ENCODE data around the gene RHCG.
A peak's percentile ranks its signal among the peaks of the same experiment; 100 is the strongest.

Gene RHCG

GRCh38 chr15:89443581-89443980 is 52.8 kb downstream of the RHCG start:
- H3K36me3 ChIP-seq (replicated peaks; ENCODE audit: insufficient read depth, low read length), result no peaks in the 10 kb centered on the region
- no peak overlapping the region for H2AFZ ChIP-seq (ENCODE audit: low read length)
- no peak overlapping the region for H3K9ac ChIP-seq (ENCODE audit: low read length)
- H4K20me1 ChIP-seq (ENCODE audit: insufficient read depth, low read length), result no peaks in the 10 kb centered on the region
- no peak overlapping the region for H3K4me3 ChIP-seq (ENCODE audit: low read length)
- no peaks in the 10 kb centered on the region for H3K27me3 ChIP-seq (replicated peaks; ENCODE audit: insufficient read depth, low read length)
- DNase-seq, result no peak
- no peak overlapping the region for H3K27ac ChIP-seq (ENCODE audit: low read length)
- H3K9me3 ChIP-seq (replicated peaks; ENCODE audit: insufficient read depth, low read length), result no peaks in the 10 kb centered on the region
- no peak overlapping the region for H3K4me2 ChIP-seq (ENCODE audit: low read depth, low read length)
- no peaks in the 10 kb centered on the region for H3K79me2 ChIP-seq (ENCODE audit: low read length)
- peaks cover 17% of the 10 kb centered on the region for H3K4me1 ChIP-seq (ENCODE audit: low read length)
- TF ChIP-seq EZH2phosphoT487 (IDR thresholded peaks at IDR 0.05; ENCODE audit: low read length), result no peak
- TF ChIP-seq EZH2 (optimal IDR thresholded peaks at IDR 0.05; ENCODE audit: low read depth, low read length), result no peak
- TF ChIP-seq CTCF (IDR thresholded peaks at IDR 0.05; ENCODE audit: low read length), result no peak
- no peaks in the 10 kb centered on the region; the same call in 1 of the 2 replicates for H3F3A ChIP-seq (ENCODE audit: insufficient read depth, low read length)
- no peaks in the 10 kb centered on the region for H3K9me2 ChIP-seq (replicated peaks; ENCODE audit: insufficient read depth, low read length)

- peak; percentile 57 for DNase-seq
- H3K4me3 ChIP-seq (ENCODE audit: low read length), result no peak overlapping the region
- no peaks in the 10 kb centered on the region; the same call in 1 of the 2 replicates for H3F3A ChIP-seq (ENCODE audit: insufficient read depth, low read length)
- no peak overlapping the region for H3K27ac ChIP-seq (ENCODE audit: low read length)
- TF ChIP-seq EZH2 (optimal IDR thresholded peaks at IDR 0.05; ENCODE audit: low read depth, low read length), result no peak
- TF ChIP-seq CTCF (IDR thresholded peaks at IDR 0.05; ENCODE audit: low read length), result peak; percentile 80
- TF ChIP-seq EZH2phosphoT487 (IDR thresholded peaks at IDR 0.05; ENCODE audit: low read length), result no peak
- peak overlapping the region; percentile 4; the same call in 1 of the 2 replicates for H2AFZ ChIP-seq (ENCODE audit: low read length)
- no peaks in the 10 kb centered on the region for H3K9me2 ChIP-seq (replicated peaks; ENCODE audit: insufficient read depth, low read length)
- no peaks in the 10 kb centered on the region for H3K79me2 ChIP-seq (ENCODE audit: low read length)
- no peaks in the 10 kb centered on the region for H4K20me1 ChIP-seq (ENCODE audit: insufficient read depth, low read length)
- H3K9me3 ChIP-seq (replicated peaks; ENCODE audit: insufficient read depth, low read length), result no peaks in the 10 kb centered on the region
- H3K4me1 ChIP-seq (ENCODE audit: low read length), result peaks cover 17% of the 10 kb centered on the region
- no peak overlapping the region for H3K9ac ChIP-seq (ENCODE audit: low read length)
- no peak overlapping the region for H3K4me2 ChIP-seq (ENCODE audit: low read depth, low read length)
- no peaks in the 10 kb centered on the region for H3K36me3 ChIP-seq (replicated peaks; ENCODE audit: insufficient read depth, low read length)
- no peaks in the 10 kb centered on the region for H3K27me3 ChIP-seq (replicated peaks; ENCODE audit: insufficient read depth, low read length)
Measured at GRCh38 chr15:89442671-89443307, 53.6 kb downstream of the RHCG start.

- Histone ChIP-seq H3K36me3 (replicated peaks; ENCODE audit: insufficient read depth, low read length) (no peaks in the 10 kb centered on the region), H3F3A (ENCODE audit: insufficient read depth, low read length) (no peaks in the 10 kb centered on the region; the same call in 1 of the 2 replicates), H3K9ac (ENCODE audit: low read length) (no peak overlapping the region), H3K4me2 (ENCODE audit: low read depth, low read length) (peak overlapping the region; percentile 50; the same call in 1 of the 2 replicates), H3K4me3 (ENCODE audit: low read length) (no peak overlapping the region), H2AFZ (ENCODE audit: low read length) (peak overlapping the region; percentile 4; the same call in 1 of the 2 replicates), H3K4me1 (ENCODE audit: low read length) (peaks cover 17% of the 10 kb centered on the region), H4K20me1 (ENCODE audit: insufficient read depth, low read length) (no peaks in the 10 kb centered on the region), H3K27ac (ENCODE audit: low read length) (peak overlapping the region; percentile 54; the same call in 1 of the 2 replicates), H3K27me3 (replicated peaks; ENCODE audit: insufficient read depth, low read length) (no peaks in the 10 kb centered on the region), H3K9me3 (replicated peaks; ENCODE audit: insufficient read depth, low read length) (no peaks in the 10 kb centered on the region), H3K79me2 (ENCODE audit: low read length) (no peaks in the 10 kb centered on the region), H3K9me2 (replicated peaks; ENCODE audit: insufficient read depth, low read length) (no peaks in the 10 kb centered on the region)
- DNase-seq, result no peak
- TF ChIP-seq EZH2phosphoT487 (IDR thresholded peaks at IDR 0.05; ENCODE audit: low read length), result no peak
- TF ChIP-seq EZH2 (optimal IDR thresholded peaks at IDR 0.05; ENCODE audit: low read depth, low read length), result no peak
- no peak for TF ChIP-seq CTCF (IDR thresholded peaks at IDR 0.05; ENCODE audit: low read length)
Measured at GRCh38 chr15:89442155-89442554, 54.2 kb downstream of the RHCG start.
